GM13977 (cell line): ENCODE data around the gene NF1.
"Not testable (repeated sequence)": the region's sequence is repeated elsewhere in the genome, so short reads cannot be mapped to it uniquely, and the experiment has no call there.

Source experiments
- DNase-seq: peaks from one replicate; pipeline ENCODE4 v3.0.0; 2012; ENCODE audit warnings: low spot score
- in situ Hi-C: fragments of 300-500 bp; cut with MboI; formaldehyde crosslinking; loops from one replicate; pipeline ENCODE4 v1.12.0; 2022; ENCODE audit warnings: low sequenced_read_pairs, low pct_unique_long_range_greater_than_20kb, mixed read lengths, inconsistent platforms; ENCODE audit not compliant: unreplicated experiment
- TF ChIP-seq, protein P1 (sequence below): IDR thresholded peaks from 2 replicates; pipeline ENCODE4 v1.5.1; 2012; ENCODE audit warnings: mild to moderate bottlenecking, control low read depth; ENCODE audit not compliant: insufficient read depth; ENCODE audit errors: extremely low read depth, missing control alignments

NF1 gene

DNA sequence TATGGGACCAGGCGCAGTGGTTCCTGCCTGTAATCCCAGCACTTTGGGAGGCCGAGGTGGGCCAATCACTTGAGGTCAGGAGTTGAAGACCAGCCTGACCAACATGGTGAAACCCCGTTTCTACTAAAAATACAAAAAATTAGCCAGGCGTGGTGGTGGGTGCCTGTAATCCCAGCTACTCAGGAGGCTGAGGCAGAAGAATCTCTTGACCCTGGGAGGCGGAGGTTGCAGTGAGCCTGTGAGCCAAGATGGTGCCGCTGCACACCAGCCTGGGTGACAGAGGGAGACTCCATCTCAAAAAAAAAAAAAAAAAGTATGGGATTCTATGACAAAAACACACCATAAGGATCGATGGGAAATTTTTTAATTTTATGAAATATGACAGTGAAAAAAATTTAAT is 217.4 kb downstream of the NF1 start:
- DNase-seq, in situ Hi-C loops: not testable (repeated sequence)
- TF ChIP-seq, protein P1, sequence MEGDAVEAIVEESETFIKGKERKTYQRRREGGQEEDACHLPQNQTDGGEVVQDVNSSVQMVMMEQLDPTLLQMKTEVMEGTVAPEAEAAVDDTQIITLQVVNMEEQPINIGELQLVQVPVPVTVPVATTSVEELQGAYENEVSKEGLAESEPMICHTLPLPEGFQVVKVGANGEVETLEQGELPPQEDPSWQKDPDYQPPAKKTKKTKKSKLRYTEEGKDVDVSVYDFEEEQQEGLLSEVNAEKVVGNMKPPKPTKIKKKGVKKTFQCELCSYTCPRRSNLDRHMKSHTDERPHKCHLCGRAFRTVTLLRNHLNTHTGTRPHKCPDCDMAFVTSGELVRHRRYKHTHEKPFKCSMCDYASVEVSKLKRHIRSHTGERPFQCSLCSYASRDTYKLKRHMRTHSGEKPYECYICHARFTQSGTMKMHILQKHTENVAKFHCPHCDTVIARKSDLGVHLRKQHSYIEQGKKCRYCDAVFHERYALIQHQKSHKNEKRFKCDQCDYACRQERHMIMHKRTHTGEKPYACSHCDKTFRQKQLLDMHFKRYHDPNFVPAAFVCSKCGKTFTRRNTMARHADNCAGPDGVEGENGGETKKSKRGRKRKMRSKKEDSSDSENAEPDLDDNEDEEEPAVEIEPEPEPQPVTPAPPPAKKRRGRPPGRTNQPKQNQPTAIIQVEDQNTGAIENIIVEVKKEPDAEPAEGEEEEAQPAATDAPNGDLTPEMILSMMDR, result peak; percentile 34

DNA sequence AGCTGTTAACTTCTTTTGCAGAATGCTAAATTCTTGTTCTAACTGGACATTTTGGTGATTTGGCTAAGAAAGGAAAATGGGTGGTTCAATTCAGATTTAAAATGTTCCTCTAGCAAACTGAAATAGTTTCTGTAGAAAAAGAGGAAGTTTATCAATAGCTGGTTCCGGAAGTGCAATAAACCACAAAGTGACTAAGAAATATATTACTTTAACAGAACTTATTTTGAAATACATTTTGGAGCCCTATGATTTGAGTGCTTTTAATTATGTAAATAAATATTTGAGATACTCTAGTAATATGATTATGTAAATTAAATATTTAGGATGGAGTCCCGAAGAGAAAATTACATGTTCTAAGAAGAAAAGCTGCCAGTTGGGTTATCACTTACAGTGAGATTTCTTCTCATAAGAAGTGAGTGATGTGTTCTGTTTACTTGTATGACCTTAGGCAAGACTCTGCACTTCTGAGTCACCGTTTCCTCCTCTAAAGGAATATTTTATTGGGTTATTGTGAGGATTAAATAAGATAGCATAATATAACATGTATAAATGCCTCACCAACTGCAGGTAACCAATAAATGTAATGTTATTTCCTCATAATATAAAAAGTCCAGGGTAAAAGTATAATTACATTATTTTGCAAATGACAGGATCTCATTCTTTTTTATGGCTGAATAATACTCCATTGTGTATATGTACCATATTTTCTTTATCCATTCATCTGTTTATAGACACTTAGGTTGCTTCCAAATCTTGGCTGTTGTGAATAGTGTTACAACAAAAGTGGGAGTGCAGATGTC is 219.4 kb downstream of the NF1 start, which contains the start of gene EVI2B:
Gene EVI2B, minus strand, starts transcription at position 73 of the 800 bp plus-strand sequence. CDS start 8,445 bp downstream, outside the sequence.
- no peak for DNase-seq
- in situ Hi-C loops, result no loop called here
- TF ChIP-seq, protein P1, result no peak

DNA sequence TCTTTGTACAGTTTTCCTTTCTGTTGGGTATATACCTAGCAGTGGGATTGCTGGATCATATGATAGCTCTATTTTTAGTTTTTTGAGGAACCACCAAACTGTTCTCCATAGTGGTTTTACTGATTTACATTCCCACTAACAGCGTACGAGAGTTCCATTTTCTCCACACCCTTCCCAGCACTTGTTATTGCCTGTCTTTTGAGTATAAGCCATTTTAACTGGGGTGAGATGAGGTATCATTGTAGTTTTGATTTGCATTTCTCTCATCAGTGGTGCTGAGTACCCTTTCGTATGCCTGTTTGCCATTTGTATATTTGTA is 220.0 kb downstream of the NF1 start:
- TF ChIP-seq, protein P1, result no peak
- no peak for DNase-seq
- in situ Hi-C loops, result no loop called here

DNA sequence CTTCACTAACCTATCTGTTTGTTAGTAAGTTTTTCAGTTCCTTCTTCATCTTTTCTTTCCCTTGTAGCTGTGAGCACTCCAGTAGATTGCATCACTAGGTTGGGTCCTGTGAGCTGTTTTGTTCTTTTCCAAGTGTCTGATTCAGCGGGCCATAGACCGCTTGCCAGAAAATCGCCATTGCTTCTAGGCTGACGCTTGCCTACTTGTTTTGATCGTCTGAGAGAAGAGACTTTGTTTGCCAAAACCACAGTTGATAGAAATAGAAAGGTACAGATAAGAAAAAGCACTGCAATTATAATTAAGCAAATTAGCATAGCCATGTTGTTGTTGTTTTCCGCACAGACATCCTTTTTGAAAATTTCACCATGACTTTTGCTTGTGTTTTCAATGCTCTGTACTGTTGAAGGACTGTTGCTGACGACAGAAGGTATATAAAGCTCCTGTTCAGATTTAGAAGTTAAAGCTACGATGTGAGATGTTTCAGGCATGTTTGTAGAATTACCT is 223.6 kb downstream of the NF1 start:
- in situ Hi-C loops, result no loop called here
- TF ChIP-seq, protein P1, result no peak
- DNase-seq, result no peak

DNA sequence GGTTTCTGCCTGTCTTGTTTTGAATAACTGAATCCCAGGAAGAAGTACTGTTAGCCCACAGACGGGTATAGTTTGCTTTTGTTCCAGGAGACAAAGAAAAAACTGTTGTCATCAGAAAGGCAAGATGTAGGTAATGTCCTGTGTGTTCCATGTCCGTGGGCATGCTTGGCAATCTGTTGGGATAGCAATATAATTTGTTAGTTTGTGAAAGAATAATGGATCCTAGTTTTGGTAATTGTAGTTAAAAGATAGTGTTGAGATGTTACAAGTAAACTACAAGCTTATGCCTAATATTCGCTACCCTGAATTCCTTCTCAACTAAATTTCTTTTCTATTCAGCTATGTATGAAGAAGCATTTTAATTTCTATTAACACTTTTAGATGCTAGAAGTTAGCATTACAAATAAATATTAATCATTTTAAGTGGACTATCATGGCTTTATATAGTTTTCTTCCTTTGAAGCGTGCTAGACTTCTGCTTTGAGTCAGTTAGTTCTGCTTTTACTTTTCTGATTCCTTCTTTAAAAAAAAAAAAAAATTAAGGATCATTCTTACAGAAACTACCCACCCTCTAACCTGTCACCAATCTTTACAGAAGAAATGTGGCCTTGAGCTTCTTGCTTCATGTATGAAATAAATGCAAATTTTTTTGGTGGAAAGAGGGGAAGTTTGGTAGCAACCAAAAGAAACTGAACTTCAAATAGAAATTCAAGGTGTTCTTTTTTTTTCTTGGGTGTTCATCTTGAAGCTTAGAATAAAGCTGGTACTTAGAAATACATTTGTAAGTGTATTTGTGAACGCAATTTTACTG is 224.3 kb downstream of the NF1 start:
- TF ChIP-seq, protein P1, result no peak
- DNase-seq, result no peak

DNA sequence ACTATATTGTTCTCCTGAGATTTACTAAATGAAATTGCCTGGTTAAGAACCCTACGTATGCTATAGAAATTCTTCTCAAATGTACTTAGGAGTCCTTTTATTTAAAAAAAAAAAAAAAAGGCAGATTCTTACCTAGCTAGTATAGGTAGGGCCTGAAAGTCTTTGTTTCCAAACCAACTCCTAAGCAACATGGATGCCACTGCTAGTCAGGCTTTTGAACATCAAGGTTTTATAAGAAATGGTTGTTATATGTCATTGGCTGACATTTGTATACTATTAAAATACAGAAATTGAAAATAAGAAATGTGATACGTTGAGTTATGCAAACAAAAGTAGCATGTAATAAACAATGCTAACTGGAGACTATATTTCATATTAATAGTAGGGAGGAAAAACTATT is 225.5 kb downstream of the NF1 start:
- TF ChIP-seq, protein P1, result no peak
- DNase-seq, result no peak
- in situ Hi-C loops, result loop anchor here (10.0 kb wide), 1 partner anchor 55 kb away; no protein-coding TSS in a partner anchor

More for the DNA sequence above, 224.3 kb downstream of the NF1 start:
- in situ Hi-C loops, result no loop called here
